H1 (cell line): ENCODE data around the gene ADA. TPM values are rescaled to one million over a fixed set of nuclear protein-coding genes. Genes with fewer than 3 reads are reported as not detected.
A peak's percentile ranks its signal among the peaks of the same experiment; 100 is the strongest.

ENCODE experiments used
- CTCF ChIA-PET: fragments of 300-600 bp; sonication (Branson Sonifier 250); formaldehyde crosslinking; loops from one replicate; lab custom pipeline; 2021; ENCODE audit not compliant: partially characterized antibody; lab: Charles Lee
- POLR2A ChIA-PET: fragments of 300-600 bp; sonication (Branson Sonifier 250); formaldehyde crosslinking; loops from one replicate; lab custom pipeline; 2021; ENCODE audit warnings: inconsistent platforms; ENCODE audit not compliant: partially characterized antibody; lab: Charles Lee
- DNase-seq, 2 experiments: peaks; one replicate each; pipeline versions ENCODE4 v3.0.0 to v3.0.0-alpha.2; 2010 to 2022; ENCODE audit warnings: low spot score in 2 of 2, low read depth in 1 of 2, mixed read lengths in 1 of 2
- FAIRE-seq: peaks from 2 replicates; lab custom pipeline; 2011; peaks lifted over from hg19 to GRCh38; lab: Jason Lieb, UNC
- H2AFZ ChIP-seq: 2 replicates; pipeline ENCODE4 v1.8.1; 2012; ENCODE audit warnings: low read length, inconsistent platforms
- H2AK5ac ChIP-seq: 2 replicates; pipeline ENCODE4 v1.6.1; 2013; ENCODE audit warnings: low read depth, low read length
- H2BK120ac ChIP-seq: replicated peaks from 2 replicates; pipeline ENCODE3; 2013; ENCODE audit warnings: low read depth, low read length, inconsistent platforms
- H2BK12ac ChIP-seq: 2 replicates; pipeline ENCODE4 v1.6.1; 2013; ENCODE audit warnings: low read depth, low read length
- H2BK15ac ChIP-seq: 2 replicates; pipeline ENCODE4 v1.6.1; 2013; ENCODE audit warnings: low read length
- H2BK20ac ChIP-seq: 2 replicates; pipeline ENCODE4 v1.6.1; 2013; ENCODE audit warnings: low read length
- H2BK5ac ChIP-seq: 2 replicates; pipeline ENCODE4 v1.6.1; 2013; ENCODE audit warnings: low read depth, low read length
- H3K14ac ChIP-seq: 2 replicates; pipeline ENCODE4 v1.6.1; 2013; ENCODE audit warnings: inconsistent platforms; ENCODE audit not compliant: insufficient read length
- H3K18ac ChIP-seq: 2 replicates; pipeline ENCODE4 v1.6.1; 2013; ENCODE audit warnings: low read length; ENCODE audit errors: extremely low read depth
- H3K23ac ChIP-seq: 2 replicates; pipeline ENCODE4 v1.6.1; 2013; ENCODE audit warnings: inconsistent platforms; ENCODE audit not compliant: insufficient read length
- H3K23me2 ChIP-seq: 2 replicates; pipeline ENCODE4 v1.6.1; 2013; ENCODE audit warnings: low read depth, low read length
- H3K27ac ChIP-seq: 2 replicates; pipeline ENCODE4 v1.6.1; 2011; ENCODE audit warnings: low read depth, low read length, inconsistent platforms
- H3K27me3 ChIP-seq, 4 experiments: replicated peaks in 1 of 4; 1 replicate in 1 of 4; 2 replicates in 3 of 4; pipeline versions ENCODE4 v1.6.1 to v1.8.1; 2011 to 2013; ENCODE audit warnings: low read length in 3 of 4, mild to moderate bottlenecking in 3 of 4, inconsistent platforms in 2 of 4, mixed read lengths in 2 of 4, moderate library complexity in 1 of 4; ENCODE audit not compliant: control insufficient read depth in 3 of 4, insufficient read depth in 3 of 4; ENCODE audit errors: extremely low read depth in 1 of 4
- H3K36me3 ChIP-seq, 4 experiments: 2 replicates each; pipeline versions ENCODE4 v1.6.1 to v1.8.1; 2011 to 2013; ENCODE audit warnings: mild to moderate bottlenecking in 4 of 4, low read length in 3 of 4, moderate library complexity in 2 of 4, control low read depth in 1 of 4, inconsistent platforms in 1 of 4; ENCODE audit not compliant: insufficient read depth in 4 of 4, control insufficient read depth in 2 of 4
- H3K4ac ChIP-seq: replicated peaks from 2 replicates; pipeline ENCODE3; 2013; ENCODE audit warnings: low read length, low read depth, mixed read lengths, inconsistent platforms; ENCODE audit not compliant: insufficient read length
- H3K4me1 ChIP-seq, 4 experiments: replicated peaks in 1 of 4; 1 replicate in 1 of 4; 2 replicates in 3 of 4; pipeline versions ENCODE4 v1.6.1 to v1.8.1; 2011 to 2013; ENCODE audit warnings: low read length in 3 of 4, inconsistent platforms in 2 of 4, mixed read lengths in 1 of 4; ENCODE audit not compliant: insufficient read depth in 4 of 4, control insufficient read depth in 3 of 4
- H3K4me2 ChIP-seq, 2 experiments: 2 replicates each; pipeline versions ENCODE4 v1.6.1 to v1.8.1; 2011 to 2013; ENCODE audit warnings: low read depth in 2 of 2, low read length in 2 of 2, control low read depth in 1 of 2, inconsistent platforms in 1 of 2, mild to moderate bottlenecking in 1 of 2; ENCODE audit not compliant: insufficient read depth in 1 of 2
- H3K4me3 ChIP-seq, 4 experiments: fragments of 200-600, 300-600 bp in 1 of 4; sonication (generic), shearing (Covaris generic), sonication (Bioruptor Twin) in 1 of 4; 2 replicates each; pipeline versions ENCODE4 v1.5.1 to v1.8.1; 2011 to 2016; ENCODE audit warnings: low read length in 4 of 4, low read depth in 3 of 4, control low read depth in 2 of 4, inconsistent platforms in 2 of 4, mild to moderate bottlenecking in 2 of 4, mixed read lengths in 1 of 4, moderate library complexity in 1 of 4; ENCODE audit not compliant: insufficient read depth in 2 of 4; ENCODE audit errors: extremely low read depth in 1 of 4
- H3K56ac ChIP-seq: replicated peaks from 2 replicates; pipeline ENCODE3; 2013; ENCODE audit warnings: low read depth, mild to moderate bottlenecking, mixed read lengths, low read length, inconsistent platforms; ENCODE audit not compliant: insufficient read length
- H3K79me1 ChIP-seq: 2 replicates; pipeline ENCODE4 v1.6.1; 2013; ENCODE audit warnings: low read depth, low read length, control low read depth
- H3K79me2 ChIP-seq, 2 experiments: 2 replicates each; pipeline versions ENCODE4 v1.6.1 to v1.8.1; 2012 to 2013; ENCODE audit warnings: low read length in 2 of 2, mild to moderate bottlenecking in 2 of 2, inconsistent platforms in 1 of 2; ENCODE audit not compliant: insufficient read depth in 2 of 2, control insufficient read depth in 1 of 2
- H3K9ac ChIP-seq, 4 experiments: replicated peaks in 1 of 4; 1 replicate in 1 of 4; 2 replicates in 3 of 4; pipeline versions ENCODE4 v1.6.1 to v1.8.1; 2011 to 2013; ENCODE audit warnings: low read depth in 3 of 4, low read length in 3 of 4, control low read depth in 2 of 4, mild to moderate bottlenecking in 2 of 4, moderate library complexity in 2 of 4, inconsistent platforms in 1 of 4; ENCODE audit errors: extremely low read depth in 1 of 4
- H3K9me3 ChIP-seq, 2 experiments: 2 replicates each; pipeline versions ENCODE4 v1.6.1 to v1.8.1; 2012 to 2013; ENCODE audit warnings: mild to moderate bottlenecking in 2 of 2, moderate library complexity in 2 of 2, control low read depth in 1 of 2, inconsistent platforms in 1 of 2, low read depth in 1 of 2, low read length in 1 of 2, mixed read lengths in 1 of 2; ENCODE audit not compliant: insufficient read depth in 2 of 2
- H4K20me1 ChIP-seq, 2 experiments: replicated peaks in 1 of 2; 2 replicates each; pipeline versions ENCODE3 to v1.8.1; 2011 to 2013; ENCODE audit warnings: inconsistent platforms in 2 of 2, low read length in 2 of 2, mild to moderate bottlenecking in 1 of 2; ENCODE audit not compliant: insufficient read depth in 2 of 2, control insufficient read depth in 1 of 2
- H4K5ac ChIP-seq: 2 replicates; pipeline ENCODE4 v1.6.1; 2013; ENCODE audit warnings: low read length, low read depth, mixed read lengths, inconsistent platforms; ENCODE audit not compliant: insufficient read length
- H4K8ac ChIP-seq: 2 replicates; pipeline ENCODE4 v1.8.0; 2013; ENCODE audit warnings: mild to moderate bottlenecking, moderate library complexity, low read length, inconsistent platforms; ENCODE audit not compliant: insufficient read depth; ENCODE audit errors: extremely low read depth
- H4K91ac ChIP-seq: replicated peaks from 2 replicates; pipeline ENCODE3; 2013; ENCODE audit warnings: low read length, mixed read lengths, inconsistent platforms; ENCODE audit not compliant: insufficient read length
- BCL11A ChIP-seq, 2 experiments: IDR thresholded peaks; one replicate each; pipeline ENCODE4 v1.6.1; 2011; ENCODE audit warnings: low read depth in 2 of 2, low read length in 2 of 2, mild to moderate bottlenecking in 2 of 2
- CHD2 ChIP-seq: IDR thresholded peaks from 2 replicates; pipeline ENCODE4 v1.6.1; 2012; ENCODE audit warnings: low read length, improper control_type of control experiment
- CTBP2 ChIP-seq: IDR thresholded peaks from 2 replicates; pipeline ENCODE4 v1.7.0; 2011; ENCODE audit warnings: borderline replicate concordance, mild to moderate bottlenecking, moderate library complexity, mixed read lengths, low read length; ENCODE audit not compliant: insufficient read depth, insufficient read length
- EGR1 ChIP-seq: IDR thresholded peaks from 2 replicates; pipeline ENCODE4 v1.6.1; 2011; ENCODE audit warnings: low read depth, low read length, borderline replicate concordance
- KDM1A ChIP-seq: fragments of 200-600, 300-600 bp; sonication (generic); IDR thresholded peaks from 2 replicates; pipeline ENCODE4 v1.7.1; 2016; ENCODE audit warnings: mild to moderate bottlenecking, low read length, borderline replicate concordance
- KDM4A ChIP-seq: IDR thresholded peaks from one replicate; pipeline ENCODE4 v1.7.1; 2012; ENCODE audit warnings: low read depth, mild to moderate bottlenecking, moderate library complexity, low read length, inconsistent platforms; ENCODE audit not compliant: severe bottlenecking
- MAFK ChIP-seq: IDR thresholded peaks from 2 replicates; pipeline ENCODE4 v1.6.1; 2012; ENCODE audit warnings: low read depth, mild to moderate bottlenecking, improper control_type of control experiment, low read length
- NANOG ChIP-seq: IDR thresholded peaks from 2 replicates; pipeline ENCODE4 v1.6.1; 2011; ENCODE audit warnings: low read length, low read depth, mild to moderate bottlenecking, inconsistent platforms; ENCODE audit not compliant: insufficient read depth, poor library complexity, severe bottlenecking
- PHF8 ChIP-seq: fragments of 200-600 bp; sonication (generic); conservative IDR thresholded peaks from 2 replicates; pipeline ENCODE4 v1.7.1; 2012; ENCODE audit warnings: low read depth, mild to moderate bottlenecking, inconsistent platforms, low read length, moderate library complexity
- RNF2 ChIP-seq: fragments of 200-900, 300-1000 bp; sonication (generic); IDR thresholded peaks from 2 replicates; pipeline ENCODE4 v1.7.1; 2016; ENCODE audit warnings: borderline replicate concordance, low read depth, mild to moderate bottlenecking, antibody characterized with exemption, low read length; ENCODE audit not compliant: poor library complexity, severe bottlenecking; ENCODE audit errors: missing control alignments
- SIRT6 ChIP-seq: IDR thresholded peaks from one replicate; pipeline ENCODE4 v1.7.1; 2012; ENCODE audit warnings: low read length, inconsistent platforms
- SP1 ChIP-seq: IDR thresholded peaks from 2 replicates; pipeline ENCODE4 v1.6.1; 2011; ENCODE audit warnings: low read depth, low read length
- ZNF274 ChIP-seq: IDR thresholded peaks from 2 replicates; pipeline ENCODE4 v1.7.0; 2012; ENCODE audit warnings: low read length, borderline replicate concordance; ENCODE audit errors: extremely low read depth
- WGBS, 2 experiments: shearing (Covaris generic) in 1 of 2; methylation state at CpG; one replicate each; pipeline versions ENCODE4 v1.1.6 to v1.1.7; 2013 to 2015; ENCODE audit warnings: low lambda C conversion rate in 2 of 2, mixed read lengths in 2 of 2, inconsistent platforms in 1 of 2, low coverage in 1 of 2, missing lambda C conversion rate in 1 of 2; ENCODE audit not compliant: insufficient replicate concordance in 2 of 2, insufficient coverage in 1 of 2, insufficient read length in 1 of 2; ENCODE audit errors: extremely low coverage in 1 of 2, missing lambda C conversion rate in 1 of 2; 5-methylcytosine and 5-hydroxymethylcytosine counted together
- polyA plus RNA-seq, 7 experiments: library from polyadenylated mRNA; depleted of rRNA in 3 of 7; stranded (reverse) in 5 of 7; unstranded in 2 of 7; fragments of >200 nt in 5 of 7; fragments of 200-250 nt in 2 of 7; gene quantifications; 1 replicate in 5 of 7; 2 replicates in 1 of 7; 4 replicates in 1 of 7; pipeline versions ENCODE4 v1.2.1 to v1.2.3, GENCODE V29; 2011 to 2013; ENCODE audit warnings: missing spikeins in 2 of 7, mixed read lengths in 2 of 7
- total RNA-seq: library from RNA; stranded (reverse); fragmentation: NEBNext Ultra II Directional; extraction: Animal tissue kit (Norgen Biotek cat#: 25700); gene quantifications from 2 replicates; pipeline ENCODE4 v1.2.1, GENCODE V29; 2021

Gene ADA
- total and polyA plus RNA-seq, 2 of the 8 experiments (the other 6 are each of a cell fraction or from before 2014, with no cell fraction given): 19.9 to 32.8 TPM

- H3K4ac ChIP-seq: no peak overlapping the region
- FAIRE-seq (no peak), DNase-seq (no peak)
- no peak overlapping the region for H2BK20ac ChIP-seq
- 94% methylated on average over 3 of the region's 3 CpGs; no CpG with 5 or more reads in 1 of the 2 experiments for WGBS, 2 experiments
- POLR2A ChIA-PET: interaction anchor here (1.0 kb wide), 1 partner anchor 33 kb away, joined by 3 read pairs; no protein-coding TSS in a partner anchor
- no peak overlapping the region for H4K5ac ChIP-seq
- peaks cover 7 to 17% (median 11%) of the 10 kb centered on the region in 4 experiments for H3K4me1 ChIP-seq
- H4K20me1 ChIP-seq: peaks cover 0 to 1% of the 10 kb centered on the region in 2 experiments
- H2BK12ac ChIP-seq: no peak overlapping the region
- H2AFZ ChIP-seq: no peak overlapping the region
- H3K9ac ChIP-seq: no peak overlapping the region
- H2AK5ac ChIP-seq: no peak overlapping the region
- no peak overlapping the region for H3K4me3 ChIP-seq
- CTCF ChIA-PET: interaction anchor here (1.2 to 3.3 kb wide), 6 partner anchors 9 to 24 kb away, joined by 5 to 18 read pairs (median 10); no protein-coding TSS in a partner anchor
- no peaks in the 10 kb centered on the region for H3K27me3 ChIP-seq
- no peak overlapping the region for H4K91ac ChIP-seq
- no peaks in the 10 kb centered on the region for H3K79me2 ChIP-seq
- no peaks in the 10 kb centered on the region for H3K9me3 ChIP-seq
- H2BK5ac ChIP-seq: no peak overlapping the region
- no peaks in the 10 kb centered on the region for H3K23me2 ChIP-seq
- no peak overlapping the region for H3K23ac ChIP-seq
- H2BK120ac ChIP-seq: no peak overlapping the region
- no peak overlapping the region for H2BK15ac ChIP-seq
- H4K8ac ChIP-seq: no peak overlapping the region
- peak overlapping the region in 1 of 2 experiments; percentile 53; a peak in 1 of 4 replicates for H3K4me2 ChIP-seq
- H3K14ac ChIP-seq: no peak overlapping the region
- no peak overlapping the region for H3K56ac ChIP-seq
- no peak overlapping the region for H3K27ac ChIP-seq
- H3K18ac ChIP-seq: no peak overlapping the region
- H3K79me1 ChIP-seq: no peaks in the 10 kb centered on the region; the same call in 1 of the 2 replicates
- H3K36me3 ChIP-seq: no peaks in the 10 kb centered on the region
- TF ChIP-seq CHD2 (no peak), CTBP2 (no peak), ZNF274 (no peak), NANOG (no peak), EGR1 (no peak), RNF2 (no peak), MAFK (no peak), PHF8 (no peak), SIRT6 (no peak), SP1 (no peak), KDM1A (no peak), BCL11A (IDR thresholded peaks at IDR 0.05; ENCODE audit: low read depth in 2 of 2, low read length in 2 of 2) (no peak), KDM4A (no peak)
Observed at GRCh38 chr20:44586289-44586911, 65.1 kb downstream of the ADA start.
